Left ventricle myocardium inferior (tissue), 1 donor: ENCODE measurements around the gene SUPT20H. TPM values are rescaled to one million over a fixed set of nuclear protein-coding genes. Genes with fewer than 3 reads are reported as not detected.

Experiments
- DNase-seq: peaks from one replicate; pipeline ENCODE4 v3.0.0-alpha.2; 2020
- H3K27ac ChIP-seq: fragments of 200-600 bp; replicated peaks from 2 replicates; pipeline ENCODE4 v1.8.0; 2021
- H3K27me3 ChIP-seq: fragments of 200-600 bp; 2 replicates; pipeline ENCODE4 v1.8.0; 2021; ENCODE audit warnings: low read depth
- H3K36me3 ChIP-seq: fragments of 200-600 bp; 2 replicates; pipeline ENCODE4 v1.8.0; 2021
- H3K4me1 ChIP-seq: fragments of 200-600 bp; 2 replicates; pipeline ENCODE4 v1.8.0; 2021
- H3K4me3 ChIP-seq: fragments of 200-600 bp; 2 replicates; pipeline ENCODE4 v1.8.0; 2021; ENCODE audit warnings: mild to moderate bottlenecking, moderate library complexity
- H3K9me3 ChIP-seq: fragments of 200-600 bp; replicated peaks from 2 replicates; pipeline ENCODE4 v1.8.0; 2021
- intact Hi-C: fragments of 100-400 bp; cut with micrococcal nuclease; formaldehyde crosslinking; loops from one replicate; pipeline ENCODE4 v1.11.0; 2022
- total RNA-seq: library from RNA; stranded (reverse); fragmentation: NEBNext Ultra II Directional; extraction: Animal tissue kit (Norgen Biotek cat#: 25700); gene quantifications from one replicate; pipeline ENCODE4 v1.2.1, GENCODE V29; 2021
- TF ChIP-seq, protein P1 (sequence below): fragments of 200-600 bp; IDR thresholded peaks from 2 replicates; pipeline ENCODE4 v1.8.0; 2021; ENCODE audit warnings: antibody characterized with exemption, mild to moderate bottlenecking, borderline replicate concordance
- donor health status: DM: no; HTN: yes; CAD: no; lungs with severe emphysema.

Gene SUPT20H
- total RNA-seq, 1 donor from 2014 or later = 27.5 TPM

DNA sequence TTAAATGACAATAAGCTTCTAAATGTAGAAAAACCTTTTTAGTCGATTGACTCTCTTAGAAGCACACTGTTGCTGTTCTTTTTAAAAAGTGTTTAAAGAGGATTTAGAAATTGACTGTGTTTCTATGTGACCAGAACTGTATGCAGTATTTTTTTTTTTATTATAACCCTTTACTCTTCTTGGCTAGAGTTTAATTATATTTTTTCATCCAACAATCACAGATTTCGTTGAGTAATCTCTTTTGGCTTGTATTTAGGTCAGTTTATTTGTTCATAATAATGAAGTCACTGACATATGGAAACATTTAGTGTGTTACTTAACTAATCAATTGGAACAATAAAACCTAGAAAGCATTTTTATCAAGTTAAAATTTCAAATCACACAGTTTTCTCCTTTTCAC lies 26.1 kb upstream of the SUPT20H start:
- intact Hi-C loops = no loop called here

DNA sequence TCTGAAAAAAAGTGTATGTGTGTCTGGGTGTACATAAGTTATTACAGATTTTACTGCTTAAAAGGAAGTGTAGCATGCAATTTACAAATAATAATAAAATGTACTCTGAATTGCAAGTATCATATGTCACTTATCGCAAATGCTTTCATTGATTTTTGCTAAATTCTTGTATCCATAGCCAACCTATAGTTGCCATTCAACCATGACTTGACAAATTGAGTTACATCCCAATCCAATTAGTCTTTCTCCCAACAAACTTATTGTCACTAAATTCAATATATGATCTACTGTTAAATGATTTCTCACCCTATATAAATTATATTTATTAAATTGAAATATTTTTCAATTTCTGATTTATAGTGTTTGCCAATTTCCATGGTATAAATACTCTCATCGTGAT lies 17.3 kb upstream of the SUPT20H start:
- H3K4me3 ChIP-seq = no peak overlapping the region
- TF ChIP-seq, protein P1, sequence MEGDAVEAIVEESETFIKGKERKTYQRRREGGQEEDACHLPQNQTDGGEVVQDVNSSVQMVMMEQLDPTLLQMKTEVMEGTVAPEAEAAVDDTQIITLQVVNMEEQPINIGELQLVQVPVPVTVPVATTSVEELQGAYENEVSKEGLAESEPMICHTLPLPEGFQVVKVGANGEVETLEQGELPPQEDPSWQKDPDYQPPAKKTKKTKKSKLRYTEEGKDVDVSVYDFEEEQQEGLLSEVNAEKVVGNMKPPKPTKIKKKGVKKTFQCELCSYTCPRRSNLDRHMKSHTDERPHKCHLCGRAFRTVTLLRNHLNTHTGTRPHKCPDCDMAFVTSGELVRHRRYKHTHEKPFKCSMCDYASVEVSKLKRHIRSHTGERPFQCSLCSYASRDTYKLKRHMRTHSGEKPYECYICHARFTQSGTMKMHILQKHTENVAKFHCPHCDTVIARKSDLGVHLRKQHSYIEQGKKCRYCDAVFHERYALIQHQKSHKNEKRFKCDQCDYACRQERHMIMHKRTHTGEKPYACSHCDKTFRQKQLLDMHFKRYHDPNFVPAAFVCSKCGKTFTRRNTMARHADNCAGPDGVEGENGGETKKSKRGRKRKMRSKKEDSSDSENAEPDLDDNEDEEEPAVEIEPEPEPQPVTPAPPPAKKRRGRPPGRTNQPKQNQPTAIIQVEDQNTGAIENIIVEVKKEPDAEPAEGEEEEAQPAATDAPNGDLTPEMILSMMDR = no peak
- no peaks in the 10 kb centered on the region for H3K27me3 ChIP-seq
- intact Hi-C loops = loop anchor here (10.0 kb wide), 1 partner anchor 528 kb away; no protein-coding TSS in a partner anchor
- DNase-seq = no peak
- no peaks in the 10 kb centered on the region for H3K9me3 ChIP-seq
- no peaks in the 10 kb centered on the region for H3K36me3 ChIP-seq
- H3K27ac ChIP-seq = no peak overlapping the region
- H3K4me1 ChIP-seq = no peaks in the 10 kb centered on the region

More for the DNA sequence above, 26.1 kb upstream of the SUPT20H start:
- peaks cover 5% of the 10 kb centered on the region for H3K27me3 ChIP-seq
- no peak for DNase-seq
- TF ChIP-seq, protein P1 = no peak
- H3K4me1 ChIP-seq = no peaks in the 10 kb centered on the region
- no peaks in the 10 kb centered on the region for H3K9me3 ChIP-seq
- H3K36me3 ChIP-seq = no peaks in the 10 kb centered on the region
- H3K27ac ChIP-seq = no peak overlapping the region
- H3K4me3 ChIP-seq = no peak overlapping the region

DNA sequence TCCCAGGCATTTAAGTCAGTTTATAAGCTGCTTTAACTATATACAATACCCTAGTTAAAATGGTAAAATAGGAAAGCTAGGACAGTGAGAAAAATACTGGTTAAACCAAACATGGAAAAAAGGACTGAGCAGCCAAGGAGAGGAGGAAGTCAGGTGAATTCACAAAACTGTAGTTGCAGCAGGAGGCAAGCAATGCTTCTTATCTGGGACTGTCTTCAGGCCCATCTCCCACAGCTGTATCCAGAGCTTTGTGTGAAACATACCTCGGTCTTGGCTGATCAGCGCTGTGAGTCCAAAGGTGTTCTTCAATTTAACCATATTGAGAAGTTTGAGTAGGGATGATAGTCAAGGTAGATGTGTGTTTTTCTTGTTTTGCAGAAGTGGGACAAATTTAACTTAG lies 15.7 kb upstream of the SUPT20H start:
- H3K4me1 ChIP-seq = no peaks in the 10 kb centered on the region
- H3K36me3 ChIP-seq = no peaks in the 10 kb centered on the region
- DNase-seq = no peak
- no peaks in the 10 kb centered on the region for H3K9me3 ChIP-seq
- H3K4me3 ChIP-seq = no peak overlapping the region
- no peak overlapping the region for H3K27ac ChIP-seq
- no peaks in the 10 kb centered on the region for H3K27me3 ChIP-seq
- TF ChIP-seq, protein P1 = no peak
- intact Hi-C loops = loop anchor here (10.0 kb wide), 1 partner anchor 530 kb away; no protein-coding TSS in a partner anchor

GRCh38 chr13:37074703-37075102 lies 15.2 kb upstream of the SUPT20H start:
- intact Hi-C loops = loop anchor here (10.0 kb wide), 1 partner anchor 530 kb away; no protein-coding TSS in a partner anchor
- no peak for DNase-seq
- TF ChIP-seq, protein P1 = peak; percentile 59
- H3K27me3 ChIP-seq = peaks cover 4% of the 10 kb centered on the region
- H3K9me3 ChIP-seq = no peaks in the 10 kb centered on the region
- H3K27ac ChIP-seq = no peak overlapping the region
- H3K4me1 ChIP-seq = no peaks in the 10 kb centered on the region
- no peak overlapping the region for H3K4me3 ChIP-seq
- no peaks in the 10 kb centered on the region for H3K36me3 ChIP-seq

GRCh38 chr13:37072024-37072423 lies 12.5 kb upstream of the SUPT20H start:
- Histone ChIP-seq H3K9me3 (no peaks in the 10 kb centered on the region), H3K4me1 (no peaks in the 10 kb centered on the region), H3K36me3 (no peaks in the 10 kb centered on the region), H3K27me3 (peaks cover 5% of the 10 kb centered on the region), H3K27ac (no peak overlapping the region), H3K4me3 (no peak overlapping the region)
- intact Hi-C loops = loop anchor here (10.0 kb wide), 1 partner anchor 533 kb away; no protein-coding TSS in a partner anchor
- no peak for DNase-seq
- TF ChIP-seq, protein P1 = no peak
